ENCODE data around the gene BBOF1. TPM values are rescaled to one million over a fixed set of nuclear protein-coding genes. Genes with fewer than 3 reads are reported as not detected.

Gene BBOF1
- total and polyA plus RNA-seq, 2 of the 8 experiments (the other 6 are each of a cell fraction or from before 2014, with no cell fraction given), result 0.26 to 0.60 TPM

DNA sequence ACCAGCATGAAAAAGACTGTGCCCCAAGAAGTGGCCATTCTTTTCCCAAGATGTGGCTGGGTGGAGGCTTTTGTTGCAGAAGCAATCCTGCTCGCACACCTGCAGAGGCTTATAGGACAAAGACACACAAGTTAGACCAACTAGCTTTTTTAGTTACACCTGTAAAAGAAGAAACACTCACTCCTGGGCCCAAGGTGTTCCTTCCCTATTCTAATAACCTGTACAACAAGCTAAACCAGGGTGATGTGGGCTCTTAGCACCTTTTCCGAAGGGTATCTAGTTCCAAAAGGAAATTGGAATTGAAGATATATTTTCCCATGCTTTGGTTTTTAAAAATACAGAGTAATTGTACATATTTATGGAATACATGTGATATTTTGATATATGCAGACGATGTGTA is 31.1 kb upstream of the BBOF1 start:
- Histone ChIP-seq H3K27ac (ENCODE audit: low read depth, low read length) (no peak overlapping the region), H3K56ac (replicated peaks; ENCODE audit: insufficient read length, low read depth, low read length) (no peak overlapping the region), H2BK12ac (ENCODE audit: low read depth, low read length) (no peak overlapping the region), H4K5ac (ENCODE audit: insufficient read length, low read depth, low read length) (no peak overlapping the region), H3K9me3 (ENCODE audit: insufficient read depth in 2 of 2, low read depth in 1 of 2, low read length in 1 of 2) (no peaks in the 10 kb centered on the region), H3K14ac (ENCODE audit: insufficient read length) (no peak overlapping the region), H2AFZ (ENCODE audit: low read length) (no peak overlapping the region), H3K79me2 (ENCODE audit: control insufficient read depth in 1 of 2, insufficient read depth in 2 of 2, low read length in 2 of 2) (no peaks in the 10 kb centered on the region), H4K8ac (ENCODE audit: extremely low read depth, insufficient read depth, low read length) (no peak overlapping the region), H3K27me3 (replicated peaks in 1 of 4; ENCODE audit: control insufficient read depth in 3 of 4, extremely low read depth in 1 of 4, insufficient read depth in 3 of 4, low read length in 3 of 4) (no peaks in the 10 kb centered on the region), H3K4me3 (ENCODE audit: extremely low read depth in 1 of 4, insufficient read depth in 2 of 4, low read depth in 3 of 4, low read length in 4 of 4) (no peak overlapping the region), H3K79me1 (ENCODE audit: low read depth, low read length) (no peaks in the 10 kb centered on the region), H2BK15ac (ENCODE audit: low read length) (no peak overlapping the region), H3K9ac (replicated peaks in 1 of 4; ENCODE audit: extremely low read depth in 1 of 4, low read depth in 3 of 4, low read length in 3 of 4) (no peak overlapping the region), H2BK20ac (ENCODE audit: low read length) (no peak overlapping the region), H3K4me1 (replicated peaks in 1 of 4; ENCODE audit: control insufficient read depth in 3 of 4, insufficient read depth in 4 of 4, low read length in 3 of 4) (no peaks in the 10 kb centered on the region), H3K4me2 (ENCODE audit: insufficient read depth in 1 of 2, low read depth in 2 of 2, low read length in 2 of 2) (no peak overlapping the region), H3K36me3 (ENCODE audit: control insufficient read depth in 2 of 4, insufficient read depth in 4 of 4, low read length in 3 of 4) (peaks cover 0 to 8% (median 0%) of the 10 kb centered on the region in 4 experiments; a peak in 1 of 8 replicates), H3K18ac (ENCODE audit: extremely low read depth, low read length) (no peak overlapping the region), H2BK120ac (replicated peaks; ENCODE audit: low read depth, low read length) (no peak overlapping the region), H4K91ac (replicated peaks; ENCODE audit: insufficient read length, low read length) (no peak overlapping the region), H2AK5ac (ENCODE audit: low read depth, low read length) (no peak overlapping the region), H2BK5ac (ENCODE audit: low read depth, low read length) (no peak overlapping the region), H3K4ac (replicated peaks; ENCODE audit: insufficient read length, low read depth, low read length) (no peak overlapping the region), H4K20me1 (replicated peaks in 1 of 2; ENCODE audit: control insufficient read depth in 1 of 2, insufficient read depth in 2 of 2, low read length in 2 of 2) (no peaks in the 10 kb centered on the region), H3K23me2 (ENCODE audit: low read depth, low read length) (no peaks in the 10 kb centered on the region), H3K23ac (ENCODE audit: insufficient read length) (no peak overlapping the region)
- TF ChIP-seq POLR2A (IDR thresholded peaks at IDR 0.05; ENCODE audit: control extremely low read depth in 1 of 2, low read depth in 2 of 2, low read length in 2 of 2), result no peak
- no peak for TF ChIP-seq KDM4A (IDR thresholded peaks at IDR 0.05; ENCODE audit: low read depth, low read length, severe bottlenecking)
- TF ChIP-seq POU5F1 (IDR thresholded peaks at IDR 0.05; ENCODE audit: low read depth, low read length), result no peak
- no peak for TF ChIP-seq MAFK (IDR thresholded peaks at IDR 0.05; ENCODE audit: low read depth, low read length)
- no peak for TF ChIP-seq BCL11A (IDR thresholded peaks at IDR 0.05; ENCODE audit: low read depth in 2 of 2, low read length in 2 of 2)
- TF ChIP-seq EZH2 (IDR thresholded peaks at IDR 0.05; ENCODE audit: low read depth, low read length, severe bottlenecking), result no peak
- no peak for TF ChIP-seq HDAC2 (IDR thresholded peaks at IDR 0.05; ENCODE audit: borderline replicate concordance in 1 of 2, low read depth in 2 of 2, low read length in 2 of 2)
- TF ChIP-seq SP1 (IDR thresholded peaks at IDR 0.05; ENCODE audit: low read depth, low read length), result no peak
- no peak for TF ChIP-seq NANOG (IDR thresholded peaks at IDR 0.05; ENCODE audit: insufficient read depth, low read depth, low read length, poor library complexity, severe bottlenecking)
- no peak for TF ChIP-seq GTF2F1 (IDR thresholded peaks at IDR 0.05; ENCODE audit: borderline replicate concordance, low read depth, low read length)
- TF ChIP-seq EP300 (IDR thresholded peaks at IDR 0.05; ENCODE audit: borderline replicate concordance in 1 of 2, low read depth in 2 of 2, low read length in 2 of 2), result no peak
- no peak for TF ChIP-seq PHF8 (conservative IDR thresholded peaks at IDR 0.05; ENCODE audit: low read depth, low read length)
- TF ChIP-seq FOSL1 (IDR thresholded peaks at IDR 0.05; ENCODE audit: insufficient read depth, low read depth, low read length), result no peak
- DNase-seq (ENCODE audit: low read depth in 1 of 2, low spot score in 2 of 2), result no peak
- CTCF ChIA-PET (ENCODE audit: partially characterized antibody), result interaction anchor here (0.7 to 1.1 kb wide), 2 partner anchors 14 to 30 kb away, joined by 3 to 4 read pairs; no protein-coding TSS in a partner anchor
- WGBS, 2 experiments (ENCODE audit: extremely low coverage in 1 of 2, insufficient coverage in 1 of 2, insufficient read length in 1 of 2, insufficient replicate concordance in 2 of 2, low coverage in 1 of 2, low lambda C conversion rate in 2 of 2, missing lambda C conversion rate in 1 of 2), result 90% methylated on average over 3 of the region's 3 CpGs; no CpG with 5 or more reads in 1 of the 2 experiments
- POLR2A ChIA-PET (ENCODE audit: partially characterized antibody), result interaction anchor here (1.5 kb wide), 1 partner anchor 15 kb away, joined by 3 read pairs; no protein-coding TSS in a partner anchor
- FAIRE-seq, result no peak
